Heart right ventricle (tissue), 16 donors: ENCODE measurements around the gene UBE2J2. TPM values are rescaled to one million over a fixed set of nuclear protein-coding genes. Genes with fewer than 3 reads are reported as not detected.

Experiments used
- ATAC-seq, 8 donors: fragments of 200-7000 bp; cut with Tn5 transposase; one replicate each; pipeline ENCODE4 v1.9.1; 2020; ENCODE audit warnings: mild to moderate bottlenecking in 8 of 8, moderate library complexity in 8 of 8, moderate number of reproducible peaks in 1 of 8
- DNase-seq, 2 donors: peaks; one replicate each; pipeline ENCODE4 v3.0.0-alpha.2; 2020
- H3K27ac ChIP-seq, 10 donors: fragments of 200-600 bp; sonication (generic) in 2 of 10; one replicate each; pipeline versions ENCODE4 v1.5.0 to v1.8.0; 2020 to 2022; ENCODE audit warnings: mild to moderate bottlenecking in 3 of 10
- H3K27me3 ChIP-seq, 7 donors: fragments of 200-600 bp; one replicate each; pipeline ENCODE4 v1.8.0; 2021 to 2022; ENCODE audit warnings: mild to moderate bottlenecking in 2 of 7
- H3K36me3 ChIP-seq, 9 donors: fragments of 200-600 bp; sonication (generic) in 1 of 9; one replicate each; pipeline versions ENCODE4 v1.5.0 to v1.8.0; 2020 to 2022; ENCODE audit warnings: mild to moderate bottlenecking in 2 of 9
- H3K4me1 ChIP-seq, 9 donors: fragments of 200-600 bp; sonication (generic) in 1 of 9; one replicate each; pipeline versions ENCODE4 v1.5.0 to v1.8.0; 2020 to 2022; ENCODE audit warnings: mild to moderate bottlenecking in 4 of 9
- H3K4me3 ChIP-seq, 10 donors: fragments of 200-600 bp; sonication (generic) in 2 of 10; one replicate each; pipeline versions ENCODE4 v1.5.0 to v1.8.0; 2020 to 2022; ENCODE audit warnings: mild to moderate bottlenecking in 7 of 10, moderate library complexity in 2 of 10
- H3K9me3 ChIP-seq, 11 donors: fragments of 200-600 bp in 10 of 11; sonication (generic) in 2 of 11; one replicate each; pipeline versions ENCODE4 v1.5.0 to v1.8.0; 2013 to 2022; ENCODE audit warnings: mild to moderate bottlenecking in 2 of 11, control low read depth in 1 of 11, moderate library complexity in 1 of 11
- CTCF ChIP-seq, 9 donors: fragments of 200-600 bp; sonication (generic) in 2 of 9; IDR thresholded peaks; one replicate each; pipeline versions ENCODE4 v1.5.0 to v1.8.0; 2021 to 2022; ENCODE audit warnings: antibody characterized with exemption in 9 of 9, mild to moderate bottlenecking in 5 of 9, moderate library complexity in 1 of 9
- WGBS, 2 donors: extraction: QIAGEN DNeasy Blood & Tissue Kit; methylation state at CpG; one replicate each; pipeline ENCODE4 v1.1.7; 2013; ENCODE audit warnings: inconsistent platforms in 1 of 2; 5-methylcytosine and 5-hydroxymethylcytosine counted together
- intact Hi-C, 10 donors: fragments of 100-400 bp; cut with DNase I; formaldehyde crosslinking; loops; one replicate each; pipeline versions ENCODE4 v1.11.1 to v1.14.2; 2022
- polyA plus RNA-seq, 2 donors: library from polyadenylated mRNA; stranded (reverse); fragments of 200-250 nt; gene quantifications; one replicate each; pipeline ENCODE4 v1.2.3, GENCODE V29; 2013
- total RNA-seq, 10 donors: library from RNA; stranded (reverse); fragmentation: NEBNext Ultra II Directional in 3 of 10; extraction: Animal tissue kit (Norgen Biotek cat#: 25700) in 3 of 10; gene quantifications; one replicate each; pipeline versions ENCODE4 v1.2.1 to v1.2.4, GENCODE V29; 2021 to 2023
- donor health status: Arrhythmogenic right ventricular cardiomyopathy.
- donor health status: ischemic (EF 13 %, LVEDD 7.1; RV severe dilation, severe dysfunction).
- donor health status: healthy with polysubstance abuse.
- donor health status: DM: no; HTN: yes; CAD: no.
- donor health status: DM: no; HTN: no; CAD: no.
- donor health status: ischemic (EF 25% LVEDD 6.9; RV normal size, moderate dysfunction).
- donor health status: ischemic (EF 25% LVEDD 5.7; RV mildly dilated, moderate dysfunction).
- donor health status: healthy.
- donor health status: DM: yes; HTN: yes; CAD: no.
- donor health status: Ischemic cardiomyopathy.
- donor health status: ischemic (EF 35%, LVEDD 5.7; RV mildly dilated, moderate dysfunction).
- donor health status: nonischemic (EF 11% LVEDD 7.7; RV severe dilation, severe dysfunction).
- donor health status: DM: yes; HTN: yes; CAD: no.
- donor health status: PGD.
- donor health status: ischemic (EF 29% LVEDD 5.4; RV normal size, mild dysfunction).
- donor health status: nonischemic (EF 23%, LVEDD 6.1; RV moderate dilation, normal function).

UBE2J2 gene
- total and polyA plus RNA-seq, 12 donors = 23.5 to 44.1 (median 30.5) TPM

- H3K4me3 ChIP-seq = no peak overlapping the region
- DNase-seq (no peak), ATAC-seq (no peak)
- no peaks in the 10 kb centered on the region for H3K27me3 ChIP-seq
- peaks cover 0 to 26% (median 5%) of the 10 kb centered on the region in 9 donors for H3K4me1 ChIP-seq
- intact Hi-C loops = no loop called here
- no peaks in the 10 kb centered on the region for H3K9me3 ChIP-seq
- peaks cover 0 to 99% (median 56%) of the 10 kb centered on the region in 9 donors for H3K36me3 ChIP-seq
- 93% methylated on average over 44 of the region's 44 CpGs for WGBS, 2 donors
- H3K27ac ChIP-seq = no peak overlapping the region
- TF ChIP-seq CTCF (IDR thresholded peaks at IDR 0.05) = no peak
Observed at GRCh38 chr1:1222575-1223225, 51.0 kb downstream of the UBE2J2 start.

GRCh38 chr1:1221887-1222574 is 51.6 kb downstream of the UBE2J2 start:
- TF ChIP-seq CTCF (IDR thresholded peaks at IDR 0.05) = no peak
- H3K36me3 ChIP-seq = peaks cover 0 to 99% (median 56%) of the 10 kb centered on the region in 9 donors
- H3K27me3 ChIP-seq = no peaks in the 10 kb centered on the region
- peaks cover 0 to 33% (median 6%) of the 10 kb centered on the region in 9 donors for H3K4me1 ChIP-seq
- no peak overlapping the region for H3K4me3 ChIP-seq
- ATAC-seq (no peak), DNase-seq (no peak)
- WGBS, 2 donors = 85 to 86% methylated on average over 30 of the region's 30 CpGs
- H3K9me3 ChIP-seq = no peaks in the 10 kb centered on the region
- intact Hi-C loops = no loop called here
- no peak overlapping the region for H3K27ac ChIP-seq

- ATAC-seq = no peak
- intact Hi-C loops = no loop called here
- H3K36me3 ChIP-seq = peaks cover 0 to 100% (median 62%) of the 10 kb centered on the region in 9 donors
- DNase-seq = no peak
- no peak overlapping the region for H3K4me3 ChIP-seq
- 85 to 89% methylated on average over 24 of the region's 24 CpGs for WGBS, 2 donors
- no peak overlapping the region for H3K27ac ChIP-seq
- no peak for TF ChIP-seq CTCF (IDR thresholded peaks at IDR 0.05)
- no peaks in the 10 kb centered on the region for H3K9me3 ChIP-seq
- peaks cover 0 to 35% (median 13%) of the 10 kb centered on the region in 9 donors for H3K4me1 ChIP-seq
- no peaks in the 10 kb centered on the region for H3K27me3 ChIP-seq
Observed at GRCh38 chr1:1220197-1220596, 53.5 kb downstream of the UBE2J2 start.

GRCh38 chr1:1219341-1219740 is 54.3 kb downstream of the UBE2J2 start:
- DNase-seq (no peak), ATAC-seq (peak in 1 of 8 donors; percentile 17)
- Histone ChIP-seq H3K36me3 (peaks cover 0 to 91% (median 60%) of the 10 kb centered on the region in 9 donors), H3K27ac (peak overlapping the region in 3 of 10 donors; percentile 20 to 78 (median 77)), H3K4me1 (peaks cover under 1 to 39% (median 20%) of the 10 kb centered on the region in 9 donors), H3K9me3 (no peaks in the 10 kb centered on the region), H3K4me3 (no peak overlapping the region), H3K27me3 (no peaks in the 10 kb centered on the region)
- TF ChIP-seq CTCF (IDR thresholded peaks at IDR 0.05) = no peak
- intact Hi-C loops = no loop called here
- 93 to 94% methylated on average over 20 of the region's 20 CpGs for WGBS, 2 donors
